ENCODE results near the gene B3GNT3.
A peak's percentile ranks its signal among the peaks of the same experiment; 100 is the strongest.
"Not testable (repeated sequence)": the region's sequence is repeated elsewhere in the genome, so short reads cannot be mapped to it uniquely, and the experiment has no call there.

Gene B3GNT3

GRCh38 chr19:17797424-17798201 lies 2.7 kb downstream of the B3GNT3 start:
- DNase-seq = peak; percentile 42

DNA sequence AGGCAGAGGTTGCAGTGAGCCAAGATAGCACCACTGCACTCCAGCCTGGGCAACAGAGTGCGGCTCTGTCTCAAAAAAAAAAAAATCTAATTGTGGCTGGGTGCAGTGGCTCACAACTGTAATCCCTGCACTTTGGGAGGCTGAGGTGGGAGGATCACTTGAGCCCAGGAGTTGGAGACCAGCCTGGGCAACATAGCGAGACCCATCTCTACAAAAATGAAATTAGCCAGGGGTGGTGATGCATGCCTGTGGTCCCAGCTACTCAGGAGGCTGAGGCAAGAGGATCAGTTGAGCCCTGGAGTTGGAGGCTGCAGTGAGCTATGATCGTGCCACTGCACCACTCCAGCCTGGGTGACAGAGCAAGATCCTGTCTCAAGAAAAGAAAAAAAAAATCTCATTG lies 3.7 kb downstream of the B3GNT3 start:
- DNase-seq = not testable (repeated sequence)

DNA sequence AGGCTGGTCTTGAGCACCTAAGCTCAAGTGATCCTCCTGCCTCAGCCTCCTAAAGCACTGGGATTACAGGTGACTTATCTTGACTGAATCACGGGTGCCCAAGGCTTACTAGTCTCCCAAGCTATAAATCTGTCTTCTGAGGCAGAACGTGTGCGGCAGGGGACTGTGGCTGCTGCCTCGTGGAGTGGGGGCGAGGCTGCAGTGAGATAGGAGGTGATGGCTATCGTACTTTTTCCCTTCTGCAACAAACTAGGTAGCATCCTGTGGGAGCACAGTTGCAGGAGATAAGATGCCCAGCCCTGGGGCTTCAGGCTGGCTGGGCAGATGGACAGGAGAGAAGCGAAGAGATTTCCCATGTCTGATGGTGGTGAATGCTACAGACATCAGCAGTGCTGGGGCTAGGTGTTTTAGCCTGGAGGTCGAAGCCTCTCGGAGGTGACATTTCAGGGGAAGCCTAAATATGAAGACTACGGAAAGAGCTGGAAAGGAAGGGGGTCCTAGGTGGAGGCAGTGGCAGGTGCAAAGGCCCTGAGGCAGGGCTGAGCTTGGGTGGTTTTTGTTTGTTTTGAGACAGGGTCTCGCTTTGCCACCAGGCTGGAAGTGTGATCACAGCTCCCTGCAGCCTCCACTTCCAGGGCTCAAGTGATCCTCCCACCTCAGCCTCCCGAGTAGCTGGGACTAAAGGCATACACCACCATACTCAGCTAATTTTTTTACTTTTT lies 7.4 kb downstream of the B3GNT3 start:
- DNase-seq = no peak

DNA sequence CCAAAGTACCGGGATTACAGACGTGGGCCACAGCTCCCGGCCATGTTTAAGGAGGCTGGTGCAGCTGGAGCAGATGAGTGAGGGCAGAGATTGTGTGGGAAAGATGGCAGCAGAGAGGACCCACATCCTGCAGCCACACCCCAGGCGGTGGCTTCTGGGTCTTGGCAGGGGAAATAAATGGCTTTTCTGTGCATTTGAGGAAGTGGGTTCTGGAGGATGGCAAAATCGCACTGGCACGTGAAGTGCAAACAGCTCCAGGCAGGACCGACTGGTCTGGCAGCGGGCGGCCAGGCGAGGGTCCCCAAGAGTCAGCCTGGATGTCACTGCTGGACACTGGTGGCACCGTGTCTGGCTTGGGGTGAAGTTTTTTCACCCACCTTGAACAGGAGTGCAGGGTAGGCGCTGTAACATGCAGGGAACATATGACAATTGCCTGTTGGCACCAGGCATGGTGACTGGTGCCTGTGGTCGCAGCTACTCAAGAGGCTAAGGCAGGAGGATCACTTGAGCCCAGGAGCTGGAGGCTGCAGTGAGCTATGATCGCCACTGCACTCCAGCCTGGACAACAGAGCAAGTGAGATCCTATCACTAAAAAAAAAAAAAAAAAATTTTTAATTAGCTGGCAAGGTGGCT lies 8.4 kb downstream of the B3GNT3 start:
- DNase-seq = no peak

GRCh38 chr19:17805427-17805826 lies 10.5 kb downstream of the B3GNT3 start:
- DNase-seq = no peak

GRCh38 chr19:17806945-17807344 lies 12.0 kb downstream of the B3GNT3 start:
- DNase-seq = no peak

DNA sequence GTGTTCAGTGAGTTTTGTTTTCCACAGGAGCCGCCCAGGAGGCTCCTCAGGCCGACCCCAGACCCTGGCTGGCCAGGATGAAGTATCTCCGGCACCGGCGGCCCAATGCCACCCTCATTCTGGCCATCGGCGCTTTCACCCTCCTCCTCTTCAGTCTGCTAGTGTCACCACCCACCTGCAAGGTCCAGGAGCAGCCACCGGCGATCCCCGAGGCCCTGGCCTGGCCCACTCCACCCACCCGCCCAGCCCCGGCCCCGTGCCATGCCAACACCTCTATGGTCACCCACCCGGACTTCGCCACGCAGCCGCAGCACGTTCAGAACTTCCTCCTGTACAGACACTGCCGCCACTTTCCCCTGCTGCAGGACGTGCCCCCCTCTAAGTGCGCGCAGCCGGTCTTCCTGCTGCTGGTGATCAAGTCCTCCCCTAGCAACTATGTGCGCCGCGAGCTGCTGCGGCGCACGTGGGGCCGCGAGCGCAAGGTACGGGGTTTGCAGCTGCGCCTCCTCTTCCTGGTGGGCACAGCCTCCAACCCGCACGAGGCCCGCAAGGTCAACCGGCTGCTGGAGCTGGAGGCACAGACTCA lies 12.9 kb downstream of the B3GNT3 start:
- no peak for DNase-seq

DNA sequence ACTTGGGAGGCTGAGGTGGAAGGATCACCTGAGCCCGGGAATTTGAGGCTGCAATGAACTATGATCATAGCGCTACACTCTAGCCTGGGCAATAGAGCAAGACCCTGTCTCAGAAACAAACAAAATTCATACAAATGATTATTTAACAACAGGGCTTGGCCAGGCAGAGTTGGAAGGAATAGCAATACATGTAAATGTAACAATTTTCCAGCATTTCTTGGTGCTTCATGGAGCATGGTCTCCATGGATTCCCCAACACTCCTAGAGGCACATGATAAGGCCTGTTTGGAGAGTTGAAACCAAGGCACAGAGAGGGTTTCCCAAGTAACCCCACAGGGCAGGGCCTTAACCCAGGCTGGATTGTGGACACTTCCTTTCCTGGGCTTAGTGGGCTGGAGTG lies 16.2 kb downstream of the B3GNT3 start:
- DNase-seq = no peak

- DNase-seq = no peak
Measured at GRCh38 chr19:17811681-17812080, 16.7 kb downstream of the B3GNT3 start.

- no peak for DNase-seq
Measured at GRCh38 chr19:17812099-17812498, 17.2 kb downstream of the B3GNT3 start.

GRCh38 chr19:17817668-17818363 lies 22.9 kb downstream of the B3GNT3 start:
- DNase-seq = no peak

DNA sequence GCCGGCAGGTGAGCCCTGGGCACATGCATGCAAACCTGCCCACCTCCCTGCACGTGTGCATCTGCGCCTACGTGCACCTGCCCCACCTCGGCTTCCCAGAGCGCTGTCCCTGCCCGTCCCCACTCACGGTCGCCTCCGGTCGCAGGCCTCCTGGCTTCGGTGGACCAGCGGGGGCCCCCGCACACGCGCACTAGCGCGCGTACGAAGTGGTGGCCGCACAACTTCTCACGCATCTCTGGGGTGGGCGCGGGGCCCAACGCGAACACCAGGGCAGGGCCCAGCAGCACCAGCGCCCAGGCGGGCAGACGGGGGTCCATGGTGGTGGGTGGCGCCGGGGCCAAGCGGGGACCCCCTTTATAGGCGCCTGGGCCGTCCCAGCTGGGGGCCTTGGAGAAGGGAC lies 26.3 kb downstream of the B3GNT3 start, which contains the start of gene INSL3:
Gene INSL3, minus strand, starts transcription at position 330 of the 400 bp plus-strand sequence. Its CDS starts 13 bp downstream, at position 317.
- DNase-seq = no peak

GRCh38 chr19:17824339-17824738 lies 29.4 kb downstream of the B3GNT3 start:
- no peak for DNase-seq

DNA sequence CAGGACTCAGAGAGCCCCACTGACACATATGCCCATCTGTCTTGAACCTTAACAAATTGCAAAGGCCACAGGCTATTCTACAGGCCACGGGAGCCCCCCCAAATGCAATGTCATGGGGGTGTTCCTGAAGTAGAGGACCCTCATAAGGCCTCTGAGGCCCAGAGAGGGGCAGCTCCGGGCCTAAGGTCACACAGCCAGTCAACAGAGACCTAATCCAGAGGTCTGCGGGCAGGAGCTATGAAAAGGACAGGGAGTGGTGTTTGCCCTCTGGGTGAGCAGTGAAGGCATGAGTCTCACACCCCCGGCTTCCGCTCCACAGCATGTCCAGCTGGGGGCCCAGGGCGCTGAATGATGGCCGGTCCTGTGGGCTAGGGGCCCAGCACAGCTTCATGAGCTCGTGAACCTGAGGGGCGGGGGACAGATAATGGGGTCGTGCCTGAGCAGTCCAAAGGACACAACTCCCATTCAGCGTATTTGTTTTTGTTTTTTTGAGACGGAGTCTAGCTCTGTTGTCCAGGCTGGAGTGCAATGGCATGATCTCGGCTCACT lies 31.6 kb downstream of the B3GNT3 start:
- no peak for DNase-seq

- no peak for DNase-seq
Measured at GRCh38 chr19:17829855-17830566, 35.1 kb downstream of the B3GNT3 start.

DNA sequence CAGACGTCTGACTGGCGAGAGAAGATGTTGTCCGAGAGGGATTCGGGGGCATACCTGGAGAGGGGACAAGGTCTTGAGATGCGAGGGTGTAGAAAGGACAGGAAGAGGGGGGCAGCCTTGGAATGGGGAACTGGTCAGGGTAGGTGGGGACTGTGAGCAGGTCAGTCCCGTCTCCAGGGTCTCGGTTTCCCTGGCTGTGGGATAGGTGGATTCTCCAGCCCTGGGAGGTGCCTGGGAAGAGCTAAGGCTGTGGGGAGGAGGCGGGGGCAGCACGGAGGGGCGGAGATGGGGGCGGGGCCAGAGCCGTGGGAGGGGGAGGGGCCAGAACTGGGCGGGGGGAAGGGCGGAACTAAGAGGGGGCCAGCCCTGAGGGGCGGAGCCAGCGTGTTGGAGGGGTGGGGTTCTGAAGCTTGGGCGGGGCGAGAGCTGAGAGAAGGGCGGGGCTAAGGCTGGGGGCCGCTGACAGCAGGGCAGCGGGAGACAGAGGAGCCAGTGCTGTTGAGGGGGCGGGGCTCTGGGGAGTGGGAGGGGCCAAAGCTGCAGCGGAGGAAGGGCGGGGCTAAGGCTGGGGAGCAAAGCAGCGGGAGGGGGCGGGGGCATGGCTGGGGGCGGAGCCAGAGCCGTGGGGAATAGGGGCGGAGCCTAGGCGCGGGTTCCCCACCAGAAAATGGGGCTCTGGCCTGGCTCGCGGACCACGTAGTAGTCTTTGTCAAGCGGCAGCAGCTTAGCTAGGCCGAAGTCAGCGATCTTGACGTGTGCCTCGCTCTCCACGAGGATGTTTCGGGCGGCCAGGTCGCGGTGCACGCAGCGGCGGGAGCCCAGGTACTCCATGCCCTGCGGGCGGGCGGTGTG lies 35.9 kb downstream of the B3GNT3 start:
- no peak for DNase-seq

DNA sequence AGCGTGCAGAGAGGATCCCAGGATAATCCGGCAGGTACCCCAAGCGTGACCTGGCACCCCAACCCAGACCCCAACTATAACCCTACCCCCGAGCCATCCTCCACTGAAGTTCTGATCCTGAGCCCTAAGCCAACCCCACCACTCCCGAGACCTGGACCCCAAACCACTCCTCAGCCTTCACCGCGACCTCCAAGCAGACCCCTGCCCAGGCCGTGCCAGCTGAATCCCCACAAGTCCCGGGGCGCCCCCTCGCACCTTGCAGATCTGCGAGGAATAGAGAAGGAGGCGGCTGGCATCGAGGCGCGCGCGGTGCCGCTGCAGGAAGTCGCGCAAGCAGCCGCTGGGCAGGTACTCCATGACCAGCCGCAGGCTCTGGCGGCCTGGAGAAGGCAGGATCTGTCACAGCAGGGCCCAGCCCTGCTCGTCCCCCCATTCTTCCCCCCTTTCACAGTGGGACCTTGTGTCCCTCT lies 36.5 kb downstream of the B3GNT3 start:
- DNase-seq = no peak

DNA sequence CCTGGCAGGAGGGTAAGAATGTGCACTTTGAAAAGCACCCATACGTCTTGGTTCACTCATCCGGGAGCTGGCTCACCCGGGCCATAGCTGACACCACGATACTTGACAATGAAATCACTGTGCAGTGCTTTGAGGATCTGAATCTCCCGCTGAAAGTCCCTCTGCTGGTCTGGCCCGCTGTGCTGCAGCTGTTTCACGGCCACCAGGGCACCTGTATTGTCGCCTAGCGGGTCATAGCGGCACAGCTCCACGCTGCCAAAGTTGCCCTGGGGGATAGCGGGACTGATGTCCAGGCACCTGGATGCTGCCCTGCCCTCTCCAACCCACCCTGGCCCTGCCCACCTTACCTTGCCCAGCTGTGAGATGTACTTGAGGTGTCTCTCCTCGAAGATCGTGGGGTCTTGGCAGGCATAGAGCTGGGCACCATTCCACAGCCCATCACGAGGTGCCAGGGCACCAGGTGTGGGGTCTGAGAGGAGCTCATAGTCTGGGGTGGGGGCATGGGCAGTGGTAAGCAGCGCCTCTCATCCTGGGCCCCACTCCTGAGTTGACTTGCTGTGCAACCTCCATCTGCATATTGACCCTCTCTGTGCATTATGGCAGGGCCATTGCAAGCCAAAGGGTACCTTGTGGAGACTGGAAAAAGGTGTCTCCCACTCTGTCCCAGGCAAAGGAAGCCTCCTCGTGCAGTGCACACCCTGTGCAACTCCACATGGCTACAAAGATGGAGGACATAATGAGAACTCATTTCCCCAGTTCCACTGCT lies 37.7 kb downstream of the B3GNT3 start:
- no peak for DNase-seq

GRCh38 chr19:17834350-17835181 lies 39.6 kb downstream of the B3GNT3 start:
- DNase-seq = no peak

Measured in stimulated activated CD4-positive, alpha-beta T cell treated with anti-CD3 and anti-CD28 coated beads, Interleukin-12 subunit alpha, Interleukin-12 subunit beta, amount 100 ng/mL, for 4 hours (primary cell).